Measurements from ENCODE around the gene RTN4RL1. TPM values are rescaled to one million over a fixed set of nuclear protein-coding genes. Genes with fewer than 3 reads are reported as not detected.

Gene RTN4RL1, protein sequence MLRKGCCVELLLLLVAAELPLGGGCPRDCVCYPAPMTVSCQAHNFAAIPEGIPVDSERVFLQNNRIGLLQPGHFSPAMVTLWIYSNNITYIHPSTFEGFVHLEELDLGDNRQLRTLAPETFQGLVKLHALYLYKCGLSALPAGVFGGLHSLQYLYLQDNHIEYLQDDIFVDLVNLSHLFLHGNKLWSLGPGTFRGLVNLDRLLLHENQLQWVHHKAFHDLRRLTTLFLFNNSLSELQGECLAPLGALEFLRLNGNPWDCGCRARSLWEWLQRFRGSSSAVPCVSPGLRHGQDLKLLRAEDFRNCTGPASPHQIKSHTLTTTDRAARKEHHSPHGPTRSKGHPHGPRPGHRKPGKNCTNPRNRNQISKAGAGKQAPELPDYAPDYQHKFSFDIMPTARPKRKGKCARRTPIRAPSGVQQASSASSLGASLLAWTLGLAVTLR
- total RNA-seq (2011; cell fraction: chromatin; rRNA removed; ENCODE audit: low replicate concordance), result 0.30 TPM in 1 of 2 replicates, not detected in the other
- total RNA-seq (2011; cell fraction: nucleolus; rRNA removed), result 0.13 and 0.50 TPM in 2 replicates
- total RNA-seq (2011; cell fraction: nucleoplasm; rRNA removed), result 0.07 TPM in 1 of 2 replicates, not detected in the other
- total RNA-seq (2014; rRNA removed) (0.05 and 0.12 TPM in 2 replicates), total RNA-seq (2014; rRNA removed; fragmentation: Illumina TruSeq; extraction: Trizol) (not detected in 2 replicates), total RNA-seq (2015; rRNA removed; fragmentation: Illumina TruSeq; extraction: Trizol) (0.04 TPM in 2 replicates), total RNA-seq (2021) (0.04 and 0.07 TPM in 2 replicates), polyA plus RNA-seq (2011; rRNA removed) (0.06 and 0.58 TPM in 2 replicates), polyA plus RNA-seq (2014; fragmentation: Illumina TruSeq; extraction: Trizol) (not detected in 2 replicates), polyA plus RNA-seq (2014; fragmentation: Nextera tagmentation; extraction: Ambion mirVana) (not detected), polyA plus RNA-seq (2014; rRNA removed) (not detected in 2 replicates), polyA minus RNA-seq (2011; rRNA and poly(A)+ RNA removed) (0.27 TPM in 1 of 2 replicates, not detected in the other), Bru-seq, nascent RNA (percentile 19 among the genes with signal in this experiment), BruChase-seq, experiment 1, labeled RNA remaining after a 2-hour chase (percentile 8 among the genes with signal in this experiment), BruChase-seq, experiment 2, labeled RNA remaining after a 6-hour chase (percentile 13 among the genes with signal in this experiment)
- polyA plus RNA-seq (2011; cell fraction: cytosol; rRNA removed), result 0.25 and 0.58 TPM in 2 replicates
- polyA plus RNA-seq (2011; cell fraction: nucleus; rRNA removed), result 0.09 and 0.24 TPM in 2 replicates
- 0.06 and 0.08 TPM in 2 replicates for polyA plus RNA-seq (2012)
- polyA minus RNA-seq (2011; cell fraction: cytosol; rRNA and poly(A)+ RNA removed), result 0.82 TPM in 1 of 2 replicates, not detected in the other
- polyA minus RNA-seq (2011; cell fraction: nucleus; rRNA and poly(A)+ RNA removed), result 0.13 and 0.33 TPM in 2 replicates
- long read RNA-seq, experiment 1, partial matches to known transcripts, result 0 of 1 reads
- long read RNA-seq, experiment 1, other reads (novel, unspliced or antisense), result 1 of 1 reads
- long read RNA-seq, experiment 2, partial matches to known transcripts, result 0 of 1 reads
- long read RNA-seq, experiment 2, other reads (novel, unspliced or antisense), result 0 of 1 reads
- long read RNA-seq, experiment 3, result 0 reads

DNA sequence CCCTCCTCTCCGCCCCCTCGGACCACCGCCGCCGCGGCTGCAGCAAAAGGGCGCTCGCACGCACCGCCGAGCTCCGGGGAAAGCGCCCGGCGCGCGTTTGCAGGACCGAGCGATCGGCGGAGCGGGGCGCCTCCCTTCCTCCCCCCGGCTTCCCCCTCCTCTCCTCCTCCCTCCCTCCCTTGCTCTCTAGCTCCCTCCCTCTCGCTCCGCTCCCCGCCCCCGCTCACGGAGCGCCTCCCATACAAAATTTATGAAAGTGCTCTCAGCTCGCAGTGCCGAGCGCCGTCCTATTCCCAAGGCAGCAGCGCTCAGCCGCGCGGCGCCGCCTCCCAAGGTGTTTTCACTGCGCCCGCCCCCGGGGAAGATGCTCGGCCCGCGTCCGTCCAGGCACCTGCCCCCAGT, at the start of gene RTN4RL1:
TSS of gene RTN4RL1 (minus strand) at position 115 of the 402 bp plus-strand sequence. CDS start 469 bp downstream, outside the sequence.
- Histone ChIP-seq H4K20me1 (replicated peaks; ENCODE audit: control insufficient read depth, insufficient read depth, low read length) (no peaks in the 10 kb centered on the region; the same call in 1 of the 2 replicates), H3K9me3 (replicated peaks; ENCODE audit: control insufficient read depth, insufficient read depth, low read depth, low read length) (no peaks in the 10 kb centered on the region), H3K9me1 (ENCODE audit: control insufficient read depth, insufficient read depth, low read length) (no peaks in the 10 kb centered on the region), H3K4me2 (ENCODE audit: insufficient read depth, low read length) (peak within 1 kb of the TSS; percentile 62), H3K79me2 (ENCODE audit: control insufficient read depth, insufficient read depth, low read length) (peaks cover 3% of the 10 kb centered on the region; the same call in 2 of the 3 replicates), H3K4me1 (replicated peaks in 1 of 2; ENCODE audit: control insufficient read depth in 2 of 2, insufficient read depth in 2 of 2, low read length in 2 of 2) (peaks cover 6 to 44% of the 10 kb centered on the region in 2 experiments; a peak in 3 of 5 replicates), H3K27me3 (ENCODE audit: control insufficient read depth in 2 of 2, insufficient read depth in 2 of 2, low read length in 2 of 2) (peaks cover 0 to 34% of the 10 kb centered on the region in 2 experiments; a peak in 3 of 5 replicates), H3K9ac (ENCODE audit: insufficient read depth in 1 of 2, low read depth in 2 of 2, low read length in 2 of 2) (peak within 1 kb of the TSS in 1 of 2 experiments; percentile 71; a peak in 1 of 4 replicates), H3K27ac (ENCODE audit: extremely low read depth, low read depth, low read length) (no peak within 1 kb of the TSS), H3K4me3 (peak within 1 kb of the TSS; percentile 38), H2AFZ (ENCODE audit: low read depth, low read length) (peak within 1 kb of the TSS; percentile 70), H3K36me3 (ENCODE audit: control insufficient read depth, insufficient read depth, low read length) (no peaks in the 10 kb centered on the region)
- peak; percentile 77 for ATAC-seq
- in situ Hi-C loops (cut with MboI) (no loop called here), intact Hi-C loops (cut with micrococcal nuclease) (no loop called here)
- DNase-seq (ENCODE audit: extremely low read depth in 1 of 4, low spot score in 3 of 4), result peak; percentile 82 to 87 (median 86)
- TF ChIP-seq EGR1 (conservative IDR thresholded peaks at IDR 0.05) (peak; percentile 83), ZNF263 (CRISPR knock-in tag; IDR thresholded peaks at IDR 0.05; ENCODE audit: borderline replicate concordance) (peak; percentile 63; the same call in 1 of the 2 replicates), HNRNPL (IDR thresholded peaks at IDR 0.05; ENCODE audit: low read depth, low read length) (no peak), ZNF282 (CRISPR knock-in tag; IDR thresholded peaks at IDR 0.05) (no peak), CTBP1 (IDR thresholded peaks at IDR 0.05; ENCODE audit: borderline replicate concordance) (0 out of 2 replicates have a peak, but pooled peaks have one; percentile 24), MAZ (CRISPR knock-in tag; conservative IDR thresholded peaks at IDR 0.05 in 1 of 2, IDR thresholded peaks at IDR 0.05 in 1 of 2) (peak; percentile 43 to 70; a peak in 1 of 4 replicates)
- TF ChIP-seq, protein P1, sequence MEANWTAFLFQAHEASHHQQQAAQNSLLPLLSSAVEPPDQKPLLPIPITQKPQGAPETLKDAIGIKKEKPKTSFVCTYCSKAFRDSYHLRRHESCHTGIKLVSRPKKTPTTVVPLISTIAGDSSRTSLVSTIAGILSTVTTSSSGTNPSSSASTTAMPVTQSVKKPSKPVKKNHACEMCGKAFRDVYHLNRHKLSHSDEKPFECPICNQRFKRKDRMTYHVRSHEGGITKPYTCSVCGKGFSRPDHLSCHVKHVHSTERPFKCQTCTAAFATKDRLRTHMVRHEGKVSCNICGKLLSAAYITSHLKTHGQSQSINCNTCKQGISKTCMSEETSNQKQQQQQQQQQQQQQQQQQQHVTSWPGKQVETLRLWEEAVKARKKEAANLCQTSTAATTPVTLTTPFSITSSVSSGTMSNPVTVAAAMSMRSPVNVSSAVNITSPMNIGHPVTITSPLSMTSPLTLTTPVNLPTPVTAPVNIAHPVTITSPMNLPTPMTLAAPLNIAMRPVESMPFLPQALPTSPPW (CRISPR knock-in tag; IDR thresholded peaks at IDR 0.05), result peak; percentile 78
- no peak for FAIRE-seq
- 10% methylated on average over 10 of the region's 47 CpGs for WGBS (ENCODE audit: insufficient coverage, low coverage, missing lambda C conversion rate)
- ChIA-PET CTCF (ENCODE audit: low intra/inter-chr PET ratio) (no interaction called here), POLR2A (interaction anchor here (0.8 kb wide), 1 partner anchor 14 kb away, joined by 4 read pairs; no protein-coding TSS in a partner anchor)
- no TSS peak for BruUV-seq (replicated peaks)
